ENCODE data around the gene DHODH. TPM values are rescaled to one million over a fixed set of nuclear protein-coding genes. Genes with fewer than 3 reads are reported as not detected.
"Not testable (repeated sequence)": the region's sequence is repeated elsewhere in the genome, so short reads cannot be mapped to it uniquely, and the experiment has no call there.

Gene DHODH
- total and polyA plus RNA-seq, 2 of the 13 experiments (the other 11 are each of a cell fraction or from before 2014, with no cell fraction given): 10.7 to 16.4 TPM

GRCh38 chr16:72054254-72054847 lies 45.8 kb downstream of the DHODH start, which contains the start of gene HP (continued):
- not testable (repeated sequence) for TF ChIP-seq CREB1 (IDR thresholded peaks at IDR 0.05)
- TF ChIP-seq CREB1 (CRISPR knock-in tag; IDR thresholded peaks at IDR 0.05) (peak; percentile 52), ARID5B (CRISPR knock-in tag; IDR thresholded peaks at IDR 0.05) (peak; percentile 89), ZNF710 (CRISPR knock-in tag; IDR thresholded peaks at IDR 0.05; ENCODE audit: borderline replicate concordance) (0 out of 2 replicates have a peak, but pooled peaks have one; percentile 20), HNF4A (CRISPR knock-in tag; IDR thresholded peaks at IDR 0.05) (peak; percentile 82), SOX5 (CRISPR knock-in tag; IDR thresholded peaks at IDR 0.05; ENCODE audit: borderline replicate concordance) (peak; percentile 96), FOXJ3 (CRISPR knock-in tag; IDR thresholded peaks at IDR 0.05; ENCODE audit: borderline replicate concordance) (peak; percentile 70; the same call in 1 of the 2 replicates), HOXA5 (CRISPR knock-in tag; IDR thresholded peaks at IDR 0.05) (peak; percentile 68; the same call in 1 of the 2 replicates), HMGXB4 (CRISPR knock-in tag; IDR thresholded peaks at IDR 0.05; ENCODE audit: borderline replicate concordance in 1 of 2, low read depth in 1 of 2) (peak in 1 of 2 experiments; percentile 57; a peak in 1 of 4 replicates), ZFP90 (CRISPR knock-in tag; IDR thresholded peaks at IDR 0.05; ENCODE audit: borderline replicate concordance) (0 out of 2 replicates have a peak, but pooled peaks have one; percentile 54), ZNF503 (CRISPR knock-in tag; IDR thresholded peaks at IDR 0.05) (peak; percentile 56), ZNF292 (CRISPR knock-in tag; IDR thresholded peaks at IDR 0.05; ENCODE audit: borderline replicate concordance, low read depth) (peak; percentile 49; the same call in 1 of the 2 replicates), ZBTB39 (CRISPR knock-in tag; IDR thresholded peaks at IDR 0.05) (0 out of 2 replicates have a peak, but pooled peaks have one; percentile 56), ERF (CRISPR knock-in tag; IDR thresholded peaks at IDR 0.05) (peak; percentile 26; the same call in 1 of the 2 replicates)
